HG03060 (cell line): Measurements from ENCODE around the gene ECEL1.
"Not testable (repeated sequence)": the region's sequence is repeated elsewhere in the genome, so short reads cannot be mapped to it uniquely, and the experiment has no call there.

Experiments
- ATAC-seq: cut with Tn5 transposase; IDR thresholded peaks from one replicate; pipeline ENCODE4 v1.9.1; 2021; ENCODE audit warnings: low read depth, moderate number of reproducible peaks; ENCODE audit not compliant: unreplicated experiment

Gene ECEL1

GRCh38 chr2:232466221-232466620 lies 21.4 kb downstream of the ECEL1 start:
- ATAC-seq, result no peak

- ATAC-seq, result no peak
Measured at GRCh38 chr2:232465061-232465460, 22.6 kb downstream of the ECEL1 start.

- ATAC-seq, result no peak
Measured at GRCh38 chr2:232464544-232464885, 23.1 kb downstream of the ECEL1 start.

- ATAC-seq, result no peak
Measured at GRCh38 chr2:232463701-232464543, 23.7 kb downstream of the ECEL1 start.

GRCh38 chr2:232460171-232460570 lies 27.5 kb downstream of the ECEL1 start:
- no peak for ATAC-seq

GRCh38 chr2:232459419-232460035 lies 28.1 kb downstream of the ECEL1 start:
- ATAC-seq, result no peak

GRCh38 chr2:232458661-232459418 lies 28.8 kb downstream of the ECEL1 start:
- ATAC-seq, result no peak

GRCh38 chr2:232458051-232458660 lies 29.5 kb downstream of the ECEL1 start:
- ATAC-seq, result no peak

GRCh38 chr2:232457121-232458011 lies 30.3 kb downstream of the ECEL1 start:
- no peak for ATAC-seq

GRCh38 chr2:232456296-232457120 lies 31.1 kb downstream of the ECEL1 start:
- ATAC-seq, result no peak

GRCh38 chr2:232455426-232456255 lies 32.0 kb downstream of the ECEL1 start, which contains the start of gene ALPI:
Gene ALPI, plus strand, starts transcription at chr2:232456153. Its CDS starts 47 bp downstream, at chr2:232456200.
- ATAC-seq, result no peak

GRCh38 chr2:232454630-232455029 lies 33.0 kb downstream of the ECEL1 start:
- no peak for ATAC-seq

GRCh38 chr2:232451645-232452044 lies 36.0 kb downstream of the ECEL1 start:
- not testable (repeated sequence) for ATAC-seq

- ATAC-seq, result no peak
Measured at GRCh38 chr2:232449964-232450363, 37.7 kb downstream of the ECEL1 start.

GRCh38 chr2:232448304-232448690 lies 39.3 kb downstream of the ECEL1 start:
- no peak for ATAC-seq

- no peak for ATAC-seq
Measured at GRCh38 chr2:232447638-232448303, 39.9 kb downstream of the ECEL1 start.

- no peak for ATAC-seq
Measured at GRCh38 chr2:232447091-232447620, 40.5 kb downstream of the ECEL1 start.
